Measurements from ENCODE around the gene CCDC134.

The CCDC134 gene

DNA sequence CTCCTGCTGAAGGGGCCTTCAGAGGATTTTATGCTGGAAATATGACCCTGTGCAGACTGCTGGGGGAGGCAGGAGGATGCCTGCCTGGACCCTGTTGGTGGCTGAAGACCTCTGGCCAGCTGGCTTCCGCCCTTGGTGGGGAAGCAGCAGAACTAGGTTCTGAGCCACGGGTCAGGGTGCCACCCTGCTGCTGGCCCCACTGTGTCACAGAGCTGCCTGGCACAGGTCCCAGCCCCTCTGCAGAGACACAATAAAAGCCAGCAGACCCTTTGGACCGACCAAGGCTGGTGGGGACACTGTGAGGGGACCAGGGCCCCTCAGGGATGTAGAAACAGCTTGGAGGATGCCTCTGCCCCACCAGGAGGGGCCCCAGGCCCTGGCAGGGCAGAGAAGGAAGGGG is 25.5 kb downstream of the CCDC134 start:
- TF ChIP-seq, protein P1, sequence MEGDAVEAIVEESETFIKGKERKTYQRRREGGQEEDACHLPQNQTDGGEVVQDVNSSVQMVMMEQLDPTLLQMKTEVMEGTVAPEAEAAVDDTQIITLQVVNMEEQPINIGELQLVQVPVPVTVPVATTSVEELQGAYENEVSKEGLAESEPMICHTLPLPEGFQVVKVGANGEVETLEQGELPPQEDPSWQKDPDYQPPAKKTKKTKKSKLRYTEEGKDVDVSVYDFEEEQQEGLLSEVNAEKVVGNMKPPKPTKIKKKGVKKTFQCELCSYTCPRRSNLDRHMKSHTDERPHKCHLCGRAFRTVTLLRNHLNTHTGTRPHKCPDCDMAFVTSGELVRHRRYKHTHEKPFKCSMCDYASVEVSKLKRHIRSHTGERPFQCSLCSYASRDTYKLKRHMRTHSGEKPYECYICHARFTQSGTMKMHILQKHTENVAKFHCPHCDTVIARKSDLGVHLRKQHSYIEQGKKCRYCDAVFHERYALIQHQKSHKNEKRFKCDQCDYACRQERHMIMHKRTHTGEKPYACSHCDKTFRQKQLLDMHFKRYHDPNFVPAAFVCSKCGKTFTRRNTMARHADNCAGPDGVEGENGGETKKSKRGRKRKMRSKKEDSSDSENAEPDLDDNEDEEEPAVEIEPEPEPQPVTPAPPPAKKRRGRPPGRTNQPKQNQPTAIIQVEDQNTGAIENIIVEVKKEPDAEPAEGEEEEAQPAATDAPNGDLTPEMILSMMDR (IDR thresholded peaks at IDR 0.05) = no peak

DNA sequence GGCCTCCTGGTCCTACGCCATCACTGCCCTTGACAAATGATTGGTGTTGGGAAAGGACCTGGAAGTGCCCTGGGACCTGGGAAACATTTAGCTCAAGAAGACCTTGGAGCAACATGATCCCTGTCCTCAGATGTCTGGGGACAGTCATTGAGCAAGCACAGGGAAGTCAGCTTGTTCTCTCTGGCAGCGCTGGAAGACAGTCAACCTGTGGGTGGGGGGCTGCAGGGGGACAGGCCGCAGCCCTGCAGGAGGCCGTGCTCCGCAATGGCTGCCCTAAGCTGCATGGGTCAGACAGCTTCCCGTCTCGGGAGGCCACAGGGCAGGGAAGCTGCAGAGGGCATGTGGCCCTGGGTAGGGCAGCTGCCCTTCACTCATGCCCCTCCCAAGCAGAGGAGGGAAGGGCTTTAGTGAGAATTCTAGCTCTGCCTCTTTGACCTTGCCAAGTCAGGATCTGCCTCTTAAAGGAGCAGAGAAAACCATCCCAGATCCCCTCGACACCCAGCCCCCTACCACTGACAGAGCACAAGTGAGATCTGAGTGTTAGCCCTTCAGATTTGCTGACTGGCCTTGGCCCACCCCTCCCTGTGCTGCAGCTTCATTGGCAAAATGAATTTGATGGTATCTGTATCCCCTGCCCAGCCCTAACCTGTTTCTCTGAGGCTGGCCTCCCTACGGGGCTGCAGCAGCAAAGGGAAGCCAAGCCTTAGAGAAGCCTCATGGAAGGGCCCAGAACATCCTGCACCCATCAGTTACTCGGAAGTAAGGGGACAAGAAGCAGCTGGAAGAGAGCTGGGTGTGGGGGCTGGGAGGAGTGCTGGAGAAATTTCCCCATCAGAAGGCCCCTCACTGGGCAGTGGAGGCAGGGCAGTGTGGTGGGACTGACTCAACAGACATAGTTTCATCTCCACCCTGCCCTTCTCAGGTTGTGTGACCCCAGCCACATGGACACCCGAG is 26.2 kb downstream of the CCDC134 start:
- TF ChIP-seq, protein P1 (IDR thresholded peaks at IDR 0.05) = no peak

DNA sequence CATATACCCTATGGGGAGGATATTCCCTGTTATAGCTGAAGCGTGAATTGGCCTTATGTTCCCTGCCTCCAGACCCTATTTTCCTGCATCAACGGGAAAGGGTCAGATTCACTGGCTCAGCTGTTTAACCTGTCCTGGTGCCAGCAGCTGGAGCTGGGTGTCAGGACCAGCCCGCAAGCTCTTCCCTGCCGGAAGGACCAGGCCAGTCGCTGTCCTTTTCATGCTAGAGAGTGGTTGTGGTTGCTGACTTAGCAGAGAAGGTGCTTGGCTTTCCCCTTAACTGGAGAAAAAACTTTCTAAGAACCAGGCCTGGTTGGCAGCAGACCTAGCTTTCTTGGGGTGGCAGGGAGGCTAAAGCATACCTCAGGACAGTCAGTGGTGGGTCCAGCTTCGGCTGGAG is 27.2 kb downstream of the CCDC134 start:
- TF ChIP-seq, protein P1 (IDR thresholded peaks at IDR 0.05) = no peak

DNA sequence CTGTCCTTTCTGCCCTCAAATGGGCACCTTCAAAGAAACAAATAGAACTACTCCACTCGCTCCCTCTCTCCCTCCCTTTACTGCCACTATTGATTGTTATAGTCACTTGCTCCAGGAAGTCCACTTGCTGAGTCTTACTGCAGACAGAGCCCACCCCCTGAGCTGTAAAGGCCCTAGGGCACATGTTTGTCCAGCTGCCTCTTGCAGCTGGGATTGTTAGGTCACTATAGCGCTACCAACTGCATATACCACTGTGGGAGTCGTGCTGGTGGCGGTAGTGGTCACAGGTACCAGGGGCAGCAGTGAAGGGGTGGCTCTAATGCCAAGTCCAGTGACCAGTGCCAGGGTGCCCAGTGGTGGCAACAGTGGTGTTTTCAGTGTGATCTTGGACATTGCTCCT is 28.0 kb downstream of the CCDC134 start:
- TF ChIP-seq, protein P1 (IDR thresholded peaks at IDR 0.05) = no peak

DNA sequence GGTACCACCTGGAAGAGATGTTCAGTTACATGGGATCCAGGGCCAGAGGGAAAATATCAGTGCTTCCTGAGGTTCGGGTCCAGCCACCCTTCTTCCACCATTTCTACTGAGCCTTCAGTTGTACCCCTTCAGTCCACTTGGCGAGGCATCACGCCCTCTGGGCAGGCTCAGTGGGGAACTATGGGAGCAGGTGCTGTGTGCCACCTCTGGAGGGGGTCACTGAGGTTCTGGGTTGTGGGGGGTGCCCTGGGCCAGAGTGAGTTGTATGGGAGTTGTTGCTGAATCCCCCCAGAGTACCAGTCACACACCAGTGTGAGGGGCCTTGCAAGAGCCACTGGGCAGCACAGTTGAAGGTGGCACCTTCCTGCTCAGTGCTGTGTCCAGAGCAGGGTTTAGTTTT is 29.7 kb downstream of the CCDC134 start:
- TF ChIP-seq, protein P1 (IDR thresholded peaks at IDR 0.05) = no peak

DNA sequence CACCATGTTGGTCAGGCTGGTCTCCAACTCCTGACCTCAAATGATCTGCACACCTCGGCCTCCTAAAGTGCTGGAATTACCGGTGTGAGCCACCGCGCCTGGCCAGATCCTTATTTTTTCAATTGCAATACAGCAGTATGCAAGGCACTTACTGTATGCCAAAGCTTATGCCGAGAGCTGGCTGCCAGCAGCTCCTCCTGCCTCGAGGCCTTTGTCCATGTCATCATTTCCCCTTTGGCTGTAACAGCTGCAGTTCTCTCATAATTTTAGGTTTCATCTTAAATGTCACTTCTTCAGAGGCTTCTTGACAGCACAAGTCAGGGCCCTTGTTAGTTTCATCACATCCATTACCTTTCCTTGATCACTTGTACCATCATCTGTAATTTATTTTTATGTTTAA is 30.9 kb downstream of the CCDC134 start:
- TF ChIP-seq, protein P1 (IDR thresholded peaks at IDR 0.05) = no peak

DNA sequence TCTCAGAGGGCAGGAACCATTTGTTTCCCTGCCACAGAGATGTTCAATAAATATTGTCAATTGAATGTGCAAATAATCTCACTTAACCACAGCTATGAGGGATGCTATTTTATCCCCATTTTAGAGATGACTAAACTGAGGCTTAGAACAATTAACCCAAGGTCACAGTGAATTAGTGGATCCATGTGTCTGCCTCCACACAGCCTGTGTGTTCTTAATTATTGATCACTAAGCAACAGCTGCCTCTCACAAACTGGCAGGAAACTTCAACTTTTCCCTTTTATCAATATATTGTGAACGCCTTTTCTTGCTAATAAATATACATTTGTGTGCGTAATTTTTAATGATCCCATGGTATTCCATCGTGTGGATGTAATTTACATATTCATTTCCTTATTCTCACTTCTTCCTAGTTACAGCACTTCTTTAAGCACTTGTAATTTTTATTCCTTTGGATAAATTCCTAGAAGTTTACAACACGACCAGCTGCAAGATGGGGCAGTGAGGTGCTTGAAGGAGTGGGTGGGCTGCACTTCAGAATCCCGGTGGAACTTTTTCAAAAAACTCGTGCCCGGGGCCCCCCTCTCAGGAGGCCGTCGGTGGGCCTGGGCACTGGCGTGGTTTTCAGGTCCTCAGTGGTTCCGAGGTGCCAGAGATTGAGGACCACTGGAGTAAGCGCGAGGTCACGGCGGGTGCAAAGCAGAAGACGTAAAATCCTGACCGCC is 31.5 kb downstream of the CCDC134 start:
- TF ChIP-seq, protein P1 (IDR thresholded peaks at IDR 0.05) = no peak
